HG03064 (cell line): ENCODE measurements around the gene RAMP3.
"Not testable (repeated sequence)": the region's sequence is repeated elsewhere in the genome, so short reads cannot be mapped to it uniquely, and the experiment has no call there.

Experiments used
- ATAC-seq: cut with Tn5 transposase; IDR thresholded peaks from one replicate; pipeline ENCODE4 v1.9.1; 2021; ENCODE audit warnings: low read depth; ENCODE audit not compliant: unreplicated experiment

Gene RAMP3

DNA sequence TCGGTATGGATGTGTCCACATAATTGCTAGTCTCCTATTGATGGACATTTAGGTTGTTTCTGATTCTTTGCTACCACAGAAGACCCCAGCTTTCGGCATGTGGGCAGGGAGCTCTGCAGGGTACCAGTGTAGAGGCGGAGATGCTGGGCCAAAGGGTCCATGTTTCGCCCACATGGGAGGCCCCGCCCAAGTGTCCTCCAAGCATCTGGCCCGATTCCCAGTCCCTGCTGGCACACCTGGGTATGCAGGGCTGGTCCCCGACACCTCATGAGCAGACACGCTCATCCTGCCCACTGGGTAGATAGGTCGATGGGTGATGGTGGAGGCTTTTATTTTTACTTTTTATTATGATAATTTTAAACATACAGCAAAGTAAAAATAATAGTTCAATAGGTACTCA lies 26.7 kb upstream of the RAMP3 start:
- ATAC-seq = no peak

GRCh38 chr7:45131891-45132290 lies 25.7 kb upstream of the RAMP3 start:
- no peak for ATAC-seq

- no peak for ATAC-seq
Observed at GRCh38 chr7:45132708-45133320, 24.8 kb upstream of the RAMP3 start.

DNA sequence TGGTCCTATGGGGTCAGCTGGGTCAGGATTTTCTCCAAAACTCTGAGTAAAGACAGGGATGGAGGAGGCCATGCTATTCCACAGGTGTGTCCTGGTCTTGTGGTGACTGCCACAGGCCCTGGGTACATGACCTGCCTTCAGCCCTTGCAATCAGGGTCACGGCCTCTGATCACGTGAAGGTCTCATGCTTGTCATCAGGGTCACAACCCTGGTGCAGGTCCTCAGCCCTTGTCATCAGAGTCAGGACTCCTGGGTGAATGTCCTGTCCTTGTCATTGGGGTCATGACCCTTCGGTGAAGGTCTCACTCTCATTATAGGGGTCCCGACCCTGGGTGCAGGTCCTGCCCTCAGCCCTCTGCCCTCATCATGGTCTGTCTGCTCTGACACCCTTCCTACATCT lies 24.2 kb upstream of the RAMP3 start:
- ATAC-seq = no peak

DNA sequence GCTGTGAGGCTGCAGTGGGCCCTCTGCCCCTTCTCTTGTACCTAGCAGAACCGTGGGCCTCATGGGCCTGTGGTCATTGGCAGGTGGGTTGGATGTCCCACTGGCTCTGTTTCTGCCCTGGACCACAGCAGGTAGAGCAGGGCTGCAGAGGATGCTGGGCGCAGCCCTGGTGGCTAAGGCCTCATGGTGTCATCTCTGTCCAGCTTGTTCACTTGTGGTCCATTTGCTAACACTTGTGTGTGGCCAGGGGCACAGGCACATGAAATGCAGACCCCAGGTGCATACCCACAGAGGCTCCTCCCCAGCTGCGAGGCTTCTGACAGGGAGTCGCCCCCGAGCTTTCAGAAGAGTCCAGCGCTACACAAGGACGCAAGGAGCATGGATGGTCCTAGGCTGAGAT lies 23.7 kb upstream of the RAMP3 start:
- no peak for ATAC-seq

- ATAC-seq = no peak
Observed at GRCh38 chr7:45136106-45137060, 21.2 kb upstream of the RAMP3 start.

DNA sequence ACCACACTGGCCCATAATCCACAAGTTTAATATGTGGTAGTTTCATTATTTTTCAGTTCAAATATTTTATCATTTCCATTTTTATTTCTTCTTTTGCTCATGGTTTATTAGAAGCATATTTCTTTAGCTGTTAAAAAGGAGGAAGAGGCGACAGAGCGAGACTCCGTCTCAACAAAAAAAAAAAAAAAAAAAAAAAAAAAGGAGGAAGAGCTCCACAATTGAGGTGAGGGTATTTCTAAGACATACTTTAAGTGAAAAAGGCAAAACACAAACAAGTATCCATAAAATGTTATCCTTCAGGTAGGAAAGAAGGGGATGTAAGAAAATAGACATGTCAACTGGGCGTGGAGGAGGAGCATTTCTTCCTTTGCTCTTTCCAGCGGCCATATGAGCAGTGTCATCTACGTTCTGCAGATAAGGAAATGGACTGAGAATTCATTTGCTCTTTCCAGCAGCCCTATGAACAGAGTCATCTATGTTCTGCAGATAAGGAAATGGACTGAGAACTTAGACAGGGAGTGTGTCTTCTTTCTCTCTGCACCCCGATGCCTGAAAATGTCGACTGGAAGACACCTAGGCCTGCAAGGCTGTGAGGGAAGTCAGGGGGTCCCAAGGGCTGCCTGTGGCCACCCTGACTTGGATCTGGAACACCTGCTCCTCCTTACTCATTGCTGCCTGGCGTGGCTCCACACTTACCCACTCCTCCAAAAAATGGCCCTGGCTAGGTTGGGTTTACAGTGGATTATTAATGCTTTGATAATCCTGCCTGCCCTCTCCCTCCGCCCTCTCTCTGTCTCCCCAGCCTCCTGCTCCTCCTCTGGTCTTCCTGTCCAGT lies 18.9 kb upstream of the RAMP3 start:
- ATAC-seq = no peak

- ATAC-seq = no peak
Observed at GRCh38 chr7:45140827-45141226, 16.8 kb upstream of the RAMP3 start.

- ATAC-seq = no peak
Observed at GRCh38 chr7:45143616-45144015, 14.0 kb upstream of the RAMP3 start.

DNA sequence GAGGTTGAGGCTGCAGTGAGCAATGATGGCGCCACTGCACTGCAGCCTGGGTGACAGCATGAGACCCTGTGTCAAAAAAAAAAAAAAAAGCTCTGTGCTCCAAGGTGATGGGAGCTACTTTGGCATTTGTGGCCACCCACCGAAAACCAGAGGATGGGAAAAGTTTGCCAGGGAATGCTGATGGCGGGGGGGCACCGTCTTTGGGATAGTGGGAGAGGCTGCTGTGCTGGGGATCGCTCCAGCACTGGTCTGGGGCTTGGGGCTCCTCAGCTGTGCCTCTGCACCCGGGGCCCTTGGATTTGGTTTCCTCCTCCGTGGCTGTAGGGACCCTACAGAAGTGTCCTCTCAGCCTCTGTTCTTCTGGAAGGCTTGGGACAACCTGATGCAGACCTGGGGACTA lies 11.7 kb upstream of the RAMP3 start:
- no peak for ATAC-seq

GRCh38 chr7:45146531-45147379 lies 10.8 kb upstream of the RAMP3 start:
- ATAC-seq = no peak

DNA sequence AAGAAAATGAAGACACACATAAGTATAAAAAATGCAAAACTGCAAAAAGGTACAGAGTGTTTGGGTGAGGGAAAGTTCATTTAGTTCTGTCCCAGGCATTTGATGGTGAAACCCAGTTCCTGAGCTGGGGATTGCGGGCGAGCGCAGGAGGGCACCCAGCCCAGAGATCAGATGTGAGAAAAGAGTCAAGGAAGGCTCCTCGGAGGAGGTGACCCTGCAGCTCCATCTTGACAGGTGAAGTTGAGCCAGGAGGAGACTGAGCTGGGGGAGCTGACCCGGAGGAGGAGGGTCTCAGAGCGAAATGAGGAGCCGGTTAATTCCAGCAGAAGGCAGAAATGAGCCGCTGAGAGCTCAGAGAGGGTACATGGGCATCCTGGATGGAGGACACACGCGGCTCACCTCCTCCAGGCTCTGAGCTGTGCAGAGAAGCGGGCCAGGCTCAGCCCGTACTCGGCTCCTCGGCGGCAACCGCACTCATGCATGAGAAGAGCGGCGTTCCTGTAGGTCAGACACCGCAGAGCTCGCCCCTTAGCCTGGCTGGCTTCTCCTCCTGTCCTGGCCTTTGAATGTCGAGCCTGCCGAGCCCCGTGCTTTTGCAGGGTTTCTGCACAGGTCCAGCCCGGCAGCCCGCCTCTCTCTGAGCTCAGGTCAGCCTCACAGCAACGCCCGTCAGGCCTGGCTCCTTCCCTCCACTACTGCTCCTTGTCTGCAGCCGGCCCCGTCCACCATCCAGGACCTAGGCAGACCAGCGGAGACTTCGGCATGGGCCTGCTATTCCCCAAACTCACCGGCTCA lies 9.5 kb upstream of the RAMP3 start:
- ATAC-seq = no peak

GRCh38 chr7:45148653-45148973 lies 9.0 kb upstream of the RAMP3 start:
- ATAC-seq = no peak

DNA sequence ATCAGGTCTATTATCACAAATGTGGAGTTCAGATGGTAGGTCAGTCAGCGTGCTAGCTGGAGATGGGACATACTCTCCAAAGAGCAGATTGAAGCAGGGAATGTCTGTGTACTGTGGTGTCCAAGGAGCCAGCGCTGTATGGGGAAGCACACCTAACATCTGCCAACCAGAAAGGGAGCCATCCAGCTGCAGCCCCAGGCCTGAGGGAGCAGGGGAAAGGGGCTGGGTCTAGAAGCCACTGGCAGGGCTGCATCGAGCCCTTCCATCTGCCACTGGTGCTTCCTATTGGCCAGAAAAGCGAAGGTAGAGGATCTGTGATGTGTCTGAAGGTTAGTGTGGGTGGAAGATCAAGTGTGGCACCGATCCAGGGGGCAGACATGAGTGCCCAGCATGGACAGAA lies 8.0 kb upstream of the RAMP3 start:
- ATAC-seq = no peak

- no peak for ATAC-seq
Observed at GRCh38 chr7:45150199-45150598, 7.4 kb upstream of the RAMP3 start.

DNA sequence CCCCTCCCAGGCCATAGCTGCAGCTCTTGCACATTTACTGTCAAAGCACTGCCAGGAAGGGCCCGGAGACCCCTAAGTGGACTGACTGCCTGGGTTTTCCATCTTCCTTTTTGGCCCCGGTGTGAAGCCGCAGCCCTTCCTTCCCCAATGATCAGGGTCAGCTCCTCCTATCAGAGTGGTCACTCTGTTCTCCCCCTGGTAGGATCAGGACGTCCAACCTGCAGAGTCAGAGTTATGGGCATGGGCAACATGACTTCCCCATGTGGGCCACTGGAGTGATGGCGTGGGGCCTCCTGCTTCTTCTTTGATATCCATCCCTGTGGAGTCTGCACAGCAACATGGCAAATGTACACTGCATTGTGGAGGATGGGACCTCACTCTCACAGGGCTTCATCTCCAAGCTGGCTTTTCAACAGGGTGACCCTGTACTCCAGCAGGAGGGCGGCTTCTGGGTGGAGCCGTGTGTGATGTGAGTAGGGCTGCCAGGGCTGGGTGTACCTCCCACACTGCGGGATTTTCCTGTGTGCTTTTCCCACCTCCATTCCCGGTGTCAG lies 6.4 kb upstream of the RAMP3 start:
- no peak for ATAC-seq

DNA sequence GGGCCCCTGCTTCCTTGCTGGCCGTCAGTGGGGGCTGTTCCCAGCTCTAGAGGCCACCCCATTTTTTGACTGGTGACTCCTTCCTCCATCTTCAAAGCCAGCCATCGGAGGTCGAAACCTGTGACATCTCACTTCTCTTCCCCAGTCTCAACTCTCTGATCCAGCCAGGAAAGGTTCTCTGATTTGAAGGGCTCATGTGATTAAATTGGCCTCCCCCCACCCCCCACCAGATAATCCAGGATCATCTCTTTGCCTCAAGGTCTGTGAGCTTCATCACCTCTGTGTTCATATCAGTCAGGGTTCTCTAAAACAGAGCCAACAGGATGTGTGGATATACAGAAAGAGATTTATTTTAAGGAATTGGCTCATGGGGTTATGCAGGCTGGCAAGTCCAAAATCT lies 5.6 kb upstream of the RAMP3 start:
- ATAC-seq = no peak

DNA sequence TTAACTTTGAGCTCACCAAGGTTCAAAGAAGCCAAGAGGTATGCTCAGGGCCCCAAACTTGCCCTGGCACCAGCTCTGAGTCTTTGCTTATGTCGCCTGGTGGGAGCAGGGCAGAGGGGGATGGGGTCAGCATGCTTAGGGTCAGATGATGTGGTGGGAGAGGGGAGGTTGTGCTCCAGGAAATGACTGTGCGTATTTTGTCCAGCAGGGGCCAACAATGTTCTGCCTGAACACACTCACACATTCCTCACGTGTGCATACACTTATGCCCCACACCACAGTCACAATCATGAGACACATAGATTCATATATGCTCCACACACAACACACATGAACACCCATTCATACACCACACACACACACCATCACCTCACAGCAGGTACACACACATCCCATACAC lies 4.4 kb upstream of the RAMP3 start:
- ATAC-seq = no peak

- not testable (repeated sequence) for ATAC-seq
Observed at GRCh38 chr7:45153861-45154260, 3.7 kb upstream of the RAMP3 start.
